Erythroblast (primary cell): ENCODE results near the gene CPB1.

Source experiments
- DNase-seq, 2 experiments: peaks; one replicate each; lab custom pipeline; 2025; lab: John Stamatoyannopoulos, UW
- GATA1 ChIP-seq: IDR thresholded peaks from 2 replicates; pipeline ENCODE4 v1.6.1; 2011; ENCODE audit warnings: low read depth, mild to moderate bottlenecking, control low read depth, low read length, moderate library complexity
- POLR2A ChIP-seq: IDR thresholded peaks from 2 replicates; pipeline ENCODE4 v1.6.1; 2011; ENCODE audit warnings: mild to moderate bottlenecking, low read length

CPB1 gene

GRCh38 chr3:148848410-148848809, 20.8 kb downstream of the CPB1 start:
- TF ChIP-seq GATA1 (no peak), POLR2A (no peak)
- no peak for DNase-seq

- DNase-seq = no peak
- TF ChIP-seq GATA1 (no peak), POLR2A (no peak)
These were observed 24.8 kb downstream of the CPB1 start for GRCh38 chr3:148852271-148852992.

- DNase-seq = no peak
- no peak for TF ChIP-seq GATA1
- TF ChIP-seq POLR2A = no peak
These were observed 25.5 kb downstream of the CPB1 start for GRCh38 chr3:148853076-148853475.

- TF ChIP-seq POLR2A (no peak), GATA1 (no peak)
- no peak for DNase-seq
These were observed 26.4 kb downstream of the CPB1 start for GRCh38 chr3:148854061-148854460.

GRCh38 chr3:148856384-148856783, 28.8 kb downstream of the CPB1 start:
- DNase-seq = no peak
- TF ChIP-seq GATA1 (no peak), POLR2A (no peak)

GRCh38 chr3:148857316-148857715, 29.7 kb downstream of the CPB1 start:
- no peak for TF ChIP-seq GATA1
- TF ChIP-seq POLR2A = no peak
- DNase-seq = no peak

GRCh38 chr3:148861277-148861869, 33.8 kb downstream of the CPB1 start:
- TF ChIP-seq GATA1 (no peak), POLR2A (no peak)
- DNase-seq = peak; percentile 66 to 75

GRCh38 chr3:148863297-148863696, 35.7 kb downstream of the CPB1 start:
- no peak for TF ChIP-seq POLR2A
- no peak for TF ChIP-seq GATA1
- peak; percentile 28 to 31 for DNase-seq

- DNase-seq = peak; percentile 33 to 57
- TF ChIP-seq GATA1 (no peak), POLR2A (no peak)
These were observed 36.2 kb downstream of the CPB1 start for GRCh38 chr3:148863814-148864213.

- TF ChIP-seq POLR2A (no peak), GATA1 (no peak)
- DNase-seq = no peak
These were observed 37.4 kb downstream of the CPB1 start, which contains the start of gene CPA3 for GRCh38 chr3:148865049-148865448. CPA3 (plus strand) TSS chr3:148865296; CDS start chr3:148865308, 12 bp downstream.

GRCh38 chr3:148866261-148866660, 38.6 kb downstream of the CPB1 start:
- TF ChIP-seq GATA1 (no peak), POLR2A (no peak)
- DNase-seq = no peak

GRCh38 chr3:148873270-148873927, 45.8 kb downstream of the CPB1 start:
- TF ChIP-seq POLR2A (no peak), GATA1 (no peak)
- DNase-seq = peak in 1 of 2 experiments; percentile 6

GRCh38 chr3:148873977-148874376, 46.4 kb downstream of the CPB1 start:
- TF ChIP-seq GATA1 (no peak), POLR2A (no peak)
- no peak for DNase-seq

GRCh38 chr3:148878095-148878494, 50.5 kb downstream of the CPB1 start:
- peak; percentile 3 to 70 for DNase-seq
- no peak for TF ChIP-seq POLR2A
- no peak for TF ChIP-seq GATA1
